HepG2 (cell line): Measurements from ENCODE around the gene ADARB2. TPM values are rescaled to one million over a fixed set of nuclear protein-coding genes. Genes with fewer than 3 reads are reported as not detected.

Source experiments
- ATAC-seq: fragments of 200-7000 bp; cut with Tn5 transposase; 3 replicates; pipeline ENCODE4 v1.9.1; 2020; ENCODE audit warnings: mild to moderate bottlenecking, moderate library complexity
- BruUV-seq: library from RNA; stranded (reverse); fragments of 400-500 nt; replicated peaks from 2 replicates; lab custom pipeline; 2021; lab: Mats Ljungman, UMichigan
- CTCF ChIA-PET: fragments of 300-600 bp; formaldehyde crosslinking; extraction: SDS; loops from one replicate; lab custom pipeline; 2021; ENCODE audit warnings: low total read pairs, inconsistent platforms, low intra/inter-chr PET ratio; lab: Yijun Ruan, JAX
- POLR2A ChIA-PET: fragments of 350-600 bp; sonication (Branson Sonifier 250); formaldehyde crosslinking; loops from one replicate; lab custom pipeline; 2020; ENCODE audit warnings: antibody characterized with exemption, inconsistent platforms; lab: Yijun Ruan, JAX
- DNase-seq: peaks from one replicate; pipeline ENCODE4 v3.0.0-alpha.2; 2015; ENCODE audit warnings: low spot score
- FAIRE-seq: peaks from 3 replicates; lab custom pipeline; 2011; peaks lifted over from hg19 to GRCh38; lab: Jason Lieb, UNC
- H2AFZ ChIP-seq: one replicate; pipeline ENCODE4 v1.6.1; 2011; ENCODE audit warnings: low read length, inconsistent platforms
- H3K27ac ChIP-seq: fragments of 300-600 bp; 3 replicates; pipeline ENCODE4 v1.8.0; 2011; ENCODE audit warnings: mixed run types, mild to moderate bottlenecking, mixed read lengths, low read length, inconsistent platforms; ENCODE audit not compliant: insufficient read depth; ENCODE audit errors: extremely low read length
- H3K27me3 ChIP-seq, 2 experiments: fragments of 200-600 bp in 1 of 2; 2 replicates in 1 of 2; 3 replicates in 1 of 2; pipeline versions ENCODE4 v1.6.0 to v1.8.0; 2011; ENCODE audit warnings: low read length in 2 of 2, mild to moderate bottlenecking in 2 of 2, moderate library complexity in 2 of 2, inconsistent platforms in 1 of 2; ENCODE audit not compliant: insufficient read depth in 2 of 2, control insufficient read depth in 1 of 2
- H3K36me3 ChIP-seq, 2 experiments: fragments of 200-600 bp in 1 of 2; replicated peaks in 1 of 2; 2 replicates in 1 of 2; 3 replicates in 1 of 2; pipeline versions ENCODE4 v1.5.1 to v1.8.0; 2011; ENCODE audit warnings: low read length in 2 of 2, inconsistent platforms in 1 of 2; ENCODE audit not compliant: insufficient read depth in 2 of 2, control insufficient read depth in 1 of 2
- H3K4me1 ChIP-seq: 2 replicates; pipeline ENCODE4 v1.5.1; 2012; ENCODE audit warnings: low read length, inconsistent platforms; ENCODE audit not compliant: insufficient read depth
- H3K4me2 ChIP-seq: 2 replicates; pipeline ENCODE4 v1.6.0; 2011; ENCODE audit warnings: low read depth, low read length, inconsistent platforms
- H3K4me3 ChIP-seq, 3 experiments: fragments of 200-600 bp in 1 of 3; sonication (generic), shearing (Covaris generic) in 1 of 3; replicated peaks in 1 of 3; 2 replicates each; pipeline ENCODE4 v1.5.1; 2011 to 2016; ENCODE audit warnings: low read length in 3 of 3, inconsistent platforms in 2 of 3, low read depth in 2 of 3, mild to moderate bottlenecking in 2 of 3, control low read depth in 1 of 3, mixed read lengths in 1 of 3; ENCODE audit not compliant: insufficient read depth in 1 of 3
- H3K79me2 ChIP-seq: one replicate; pipeline ENCODE4 v1.6.1; 2011; ENCODE audit warnings: low read length, inconsistent platforms; ENCODE audit not compliant: insufficient read depth
- H3K9ac ChIP-seq: 2 replicates; pipeline ENCODE4 v1.6.0; 2011; ENCODE audit warnings: mild to moderate bottlenecking, low read depth, low read length, inconsistent platforms; ENCODE audit not compliant: insufficient read depth
- H3K9me3 ChIP-seq: 2 replicates; pipeline ENCODE4 v1.5.1; 2012; ENCODE audit warnings: mild to moderate bottlenecking, low read length
- H4K20me1 ChIP-seq: 2 replicates; pipeline ENCODE4 v1.6.0; 2011; ENCODE audit warnings: inconsistent platforms, mild to moderate bottlenecking, low read length, moderate library complexity; ENCODE audit not compliant: insufficient read depth
- BRF2 ChIP-seq: sonication (generic); formaldehyde crosslinking; IDR thresholded peaks from 2 replicates; pipeline ENCODE4 v1.8.1; 2022; ENCODE audit warnings: mild to moderate bottlenecking, missing genetic modification reagents
- ETV6 ChIP-seq: sonication (generic); formaldehyde crosslinking; conservative IDR thresholded peaks from 2 replicates; pipeline ENCODE4 v1.4.0; 2020; ENCODE audit warnings: missing genetic modification reagents
- FOXJ3 ChIP-seq: sonication (generic); formaldehyde crosslinking; IDR thresholded peaks from 2 replicates; pipeline ENCODE4 v1.4.0; 2020; ENCODE audit warnings: missing genetic modification reagents, mild to moderate bottlenecking, borderline replicate concordance
- HNF4G ChIP-seq, 2 experiments: sonication (generic) in 1 of 2; formaldehyde crosslinking in 1 of 2; IDR thresholded peaks; 2 replicates each; pipeline versions ENCODE4 v1.4.0 to v1.6.1; 2011 to 2020; ENCODE audit warnings: borderline replicate concordance in 2 of 2, low read depth in 2 of 2, mild to moderate bottlenecking in 2 of 2, low read length in 1 of 2, missing genetic modification reagents in 1 of 2, moderate library complexity in 1 of 2
- MAFK ChIP-seq, 2 experiments: IDR thresholded peaks in 1 of 2; conservative IDR thresholded peaks in 1 of 2; 2 replicates each; pipeline ENCODE4 v1.6.1; 2011; ENCODE audit warnings: improper control_type of control experiment in 2 of 2, low read length in 2 of 2
- MBD4 ChIP-seq: IDR thresholded peaks from 2 replicates; pipeline ENCODE4 v1.6.1; 2012; ENCODE audit warnings: low read length, inconsistent platforms, borderline replicate concordance
- NCOA5 ChIP-seq: sonication (generic); formaldehyde crosslinking; IDR thresholded peaks from 2 replicates; pipeline ENCODE4 v1.4.0; 2020; ENCODE audit warnings: missing genetic modification reagents
- NPAS2 ChIP-seq: sonication (generic); formaldehyde crosslinking; IDR thresholded peaks from 2 replicates; pipeline ENCODE4 v1.8.0; 2022; ENCODE audit warnings: mild to moderate bottlenecking, missing genetic modification reagents, borderline replicate concordance
- SP1 ChIP-seq, 2 experiments: fragments of 450-650 bp in 1 of 2; sonication (generic) in 1 of 2; formaldehyde crosslinking in 1 of 2; IDR thresholded peaks; 2 replicates each; pipeline versions ENCODE4 v1.4.0 to v1.6.1; 2016 to 2020; ENCODE audit warnings: missing genetic modification reagents in 1 of 2
- SP140L ChIP-seq: sonication (generic); formaldehyde crosslinking; IDR thresholded peaks from 2 replicates; pipeline ENCODE4 v1.4.0; 2020; ENCODE audit warnings: missing genetic modification reagents, borderline replicate concordance
- ZNF430 ChIP-seq: sonication (generic); formaldehyde crosslinking; IDR thresholded peaks from 2 replicates; pipeline ENCODE4 v1.9.0; 2021; ENCODE audit warnings: mild to moderate bottlenecking, missing genetic modification reagents
- WGBS: methylation state at CpG from one replicate; pipeline ENCODE4 v1.1.6; 2017; ENCODE audit warnings: low lambda C conversion rate; 5-methylcytosine and 5-hydroxymethylcytosine counted together
- in situ Hi-C: cut with HindIII; loops from 2 replicates; pipeline ENCODE4 v1.10.0; 2017; ENCODE audit warnings: low pct_unique_long_range_greater_than_20kb; ENCODE audit not compliant: extremely low pct_ligation_motif_present
- intact Hi-C: fragments of 100-400 bp; cut with micrococcal nuclease; formaldehyde crosslinking; loops from one replicate; pipeline ENCODE4 v1.10.0; 2022; ENCODE audit not compliant: unreplicated experiment
- polyA plus RNA-seq, 8 experiments: library from polyadenylated mRNA; depleted of rRNA in 3 of 8; stranded (reverse) in 7 of 8; unstranded in 1 of 8; fragments of >200 nt; fragmentation: Illumina TruSeq in 4 of 8; extraction: Trizol in 4 of 8; gene quantifications; 2 replicates each; pipeline versions ENCODE4 v1.2.1 to v1.2.3, GENCODE V29; 2011 to 2016; ENCODE audit warnings: low read depth in 4 of 8, missing spikeins in 1 of 8, mixed read lengths in 1 of 8; ENCODE audit not compliant: insufficient read depth in 1 of 8
- total RNA-seq, 5 experiments: library from RNA; depleted of rRNA; stranded (reverse); fragments of >200 nt; fragmentation: Illumina TruSeq; extraction: Trizol; gene quantifications; 2 replicates each; pipeline ENCODE4 v1.2.3, GENCODE V29; 2016; ENCODE audit warnings: low read depth in 1 of 5

Gene ADARB2
- total and polyA plus RNA-seq, 2 of the 13 experiments (the other 11 are each of a cell fraction or from before 2014, with no cell fraction given), result not detected

- H2AFZ ChIP-seq, result no peak overlapping the region
- no peak for FAIRE-seq
- H3K27me3 ChIP-seq, result peaks cover 0 to 50% of the 10 kb centered on the region in 2 experiments; a peak in 3 of 5 replicates
- POLR2A ChIA-PET, result no interaction called here
- H3K36me3 ChIP-seq, result no peaks in the 10 kb centered on the region
- H3K4me3 ChIP-seq, result no peak overlapping the region
- no peak overlapping the region for H3K27ac ChIP-seq
- H3K79me2 ChIP-seq, result no peaks in the 10 kb centered on the region
- WGBS, result 43% methylated on average over 9 of the region's 9 CpGs
- H3K4me2 ChIP-seq, result no peak overlapping the region
- BruUV-seq, result no TSS peak
- H3K9me3 ChIP-seq, result no peaks in the 10 kb centered on the region
- no peak for TF ChIP-seq MBD4
- no peak for TF ChIP-seq NCOA5 (CRISPR knock-in tag)
- TF ChIP-seq FOXJ3, result no peak
- no peak for TF ChIP-seq ETV6 (CRISPR knock-in tag)
- no peak for TF ChIP-seq BRF2 (CRISPR knock-in tag)
- TF ChIP-seq SP140L (CRISPR knock-in tag), result no peak
- no peak for TF ChIP-seq ZNF430 (CRISPR knock-in tag)
- no peak for TF ChIP-seq NPAS2 (CRISPR knock-in tag)
- no peak for TF ChIP-seq SP1 (IDR thresholded peaks at IDR 0.05)
- no peak for TF ChIP-seq SP1 (CRISPR knock-in tag; IDR thresholded peaks at IDR 0.05)
- TF ChIP-seq HNF4G (IDR thresholded peaks at IDR 0.05; ENCODE audit: borderline replicate concordance, low read depth, low read length), result no peak
- TF ChIP-seq HNF4G (CRISPR knock-in tag; IDR thresholded peaks at IDR 0.05; ENCODE audit: borderline replicate concordance, low read depth), result no peak
- TF ChIP-seq MAFK (conservative IDR thresholded peaks at IDR 0.05 in 1 of 2, IDR thresholded peaks at IDR 0.05 in 1 of 2; ENCODE audit: low read length in 2 of 2), result no peak
- H3K4me1 ChIP-seq, result peaks cover 7% of the 10 kb centered on the region
- in situ Hi-C loops (no loop called here), intact Hi-C loops (no loop called here)
- H3K9ac ChIP-seq, result no peak overlapping the region
- no peak for DNase-seq
- H4K20me1 ChIP-seq, result no peaks in the 10 kb centered on the region
- CTCF ChIA-PET, result no interaction called here
- ATAC-seq, result no peak
Measured at GRCh38 chr10:1684991-1685390, 52.3 kb downstream of the ADARB2 start.
